ENCODE data around the gene SLC39A11. TPM values are rescaled to one million over a fixed set of nuclear protein-coding genes. Genes with fewer than 3 reads are reported as not detected.

SLC39A11 gene
- total and polyA plus RNA-seq, 2 of the 13 experiments (the other 11 are each of a cell fraction or from before 2014, with no cell fraction given), result 17.2 to 31.5 TPM

- no peak for ATAC-seq
- no peak overlapping the region for H3K9ac ChIP-seq (ENCODE audit: insufficient read depth, low read depth, low read length)
- no peak overlapping the region for H3K4me2 ChIP-seq (ENCODE audit: low read depth, low read length)
- no peaks in the 10 kb centered on the region for H3K79me2 ChIP-seq (ENCODE audit: insufficient read depth, low read length)
- BruUV-seq (replicated peaks), result no TSS peak
- intact Hi-C loops (cut with micrococcal nuclease; ENCODE audit: unreplicated experiment) (no loop called here), in situ Hi-C loops (cut with HindIII; ENCODE audit: extremely low pct_ligation_motif_present, low pct_unique_long_range_greater_than_20kb) (no loop called here)
- H3K27ac ChIP-seq (ENCODE audit: extremely low read length, insufficient read depth, low read length), result no peak overlapping the region
- DNase-seq (ENCODE audit: low spot score), result no peak
- H3K36me3 ChIP-seq (replicated peaks in 1 of 2; ENCODE audit: control insufficient read depth in 1 of 2, insufficient read depth in 2 of 2, low read length in 2 of 2), result no peaks in the 10 kb centered on the region
- H2AFZ ChIP-seq (ENCODE audit: low read length), result no peak overlapping the region
- ChIA-PET CTCF (ENCODE audit: low intra/inter-chr PET ratio, low total read pairs) (no interaction called here), POLR2A (no interaction called here)
- no peak overlapping the region for H3K4me3 ChIP-seq (replicated peaks in 1 of 3; ENCODE audit: insufficient read depth in 1 of 3, low read depth in 2 of 3, low read length in 3 of 3)
- no peaks in the 10 kb centered on the region for H4K20me1 ChIP-seq (ENCODE audit: insufficient read depth, low read length)
- no peak for TF ChIP-seq RBM22 (optimal IDR thresholded peaks at IDR 0.05; ENCODE audit: low read length)
- no peak for TF ChIP-seq TBX3 (IDR thresholded peaks at IDR 0.05; ENCODE audit: borderline replicate concordance)
- no peak for TF ChIP-seq MXI1 (IDR thresholded peaks at IDR 0.05; ENCODE audit: borderline replicate concordance, low read depth, low read length)
- no peak for TF ChIP-seq REXO4 (CRISPR knock-in tag; IDR thresholded peaks at IDR 0.05; ENCODE audit: borderline replicate concordance)
- TF ChIP-seq SIN3B (IDR thresholded peaks at IDR 0.05; ENCODE audit: low read length), result no peak
- no peak for TF ChIP-seq RBFOX2 (IDR thresholded peaks at IDR 0.05; ENCODE audit: low read depth, low read length)
- TF ChIP-seq, protein P1, sequence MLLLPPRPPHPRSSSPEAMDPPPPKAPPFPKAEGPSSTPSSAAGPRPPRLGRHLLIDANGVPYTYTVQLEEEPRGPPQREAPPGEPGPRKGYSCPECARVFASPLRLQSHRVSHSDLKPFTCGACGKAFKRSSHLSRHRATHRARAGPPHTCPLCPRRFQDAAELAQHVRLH (CRISPR knock-in tag; IDR thresholded peaks at IDR 0.05; ENCODE audit: borderline replicate concordance, low read depth), result no peak
- no peak for TF ChIP-seq CREB3 (CRISPR knock-in tag; IDR thresholded peaks at IDR 0.05)
- TF ChIP-seq ZSCAN12 (CRISPR knock-in tag; IDR thresholded peaks at IDR 0.05), result no peak
- no peak for TF ChIP-seq THAP11 (CRISPR knock-in tag; IDR thresholded peaks at IDR 0.05)
- TF ChIP-seq PTBP1 (IDR thresholded peaks at IDR 0.05; ENCODE audit: low read depth, low read length, poor library complexity, severe bottlenecking), result no peak
- no peak for TF ChIP-seq PCBP2 (optimal IDR thresholded peaks at IDR 0.05; ENCODE audit: low read depth, low read length, poor library complexity, severe bottlenecking)
- H3K4me1 ChIP-seq (ENCODE audit: insufficient read depth, low read length), result no peaks in the 10 kb centered on the region
- FAIRE-seq, result no peak
- WGBS (ENCODE audit: low lambda C conversion rate), result 95% methylated on average over 7 of the region's 7 CpGs
- no peaks in the 10 kb centered on the region for H3K9me3 ChIP-seq (ENCODE audit: low read length)
- no peaks in the 10 kb centered on the region for H3K27me3 ChIP-seq (ENCODE audit: control insufficient read depth in 1 of 2, insufficient read depth in 2 of 2, low read length in 2 of 2)
Observed at GRCh38 chr17:72869630-72870029, 222.9 kb downstream of the SLC39A11 start.

Data from HepG2 (cell line).